ENCODE data around the gene UHRF2.

DNA sequence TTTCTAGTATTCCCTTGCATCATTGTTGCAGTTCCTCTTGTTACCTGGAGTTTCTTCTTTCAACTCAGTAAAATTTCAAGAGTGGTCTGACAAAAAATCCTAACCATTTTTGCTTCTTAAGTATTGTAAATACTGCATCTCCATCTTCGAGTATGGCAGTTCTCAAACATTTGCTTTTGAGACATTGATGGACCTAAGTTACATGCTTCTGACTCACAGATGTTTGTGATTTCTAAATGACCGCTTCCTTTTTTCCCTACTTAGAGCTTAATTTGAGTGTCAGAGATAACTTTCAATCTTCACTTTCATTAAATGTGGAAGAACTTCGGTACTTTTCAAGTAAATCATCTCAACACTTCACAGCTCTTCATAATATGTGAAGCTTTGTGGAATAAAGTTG, 4.2 kb downstream of the UHRF2 start:
- TF ChIP-seq FOXJ3 (CRISPR knock-in tag; IDR thresholded peaks at IDR 0.05; ENCODE audit: borderline replicate concordance) (no peak), JAZF1 (CRISPR knock-in tag; IDR thresholded peaks at IDR 0.05) (no peak), JUN (CRISPR knock-in tag; IDR thresholded peaks at IDR 0.05) (no peak), RELA (CRISPR knock-in tag; IDR thresholded peaks at IDR 0.05; ENCODE audit: borderline replicate concordance) (no peak), SMAD4 (CRISPR knock-in tag; IDR thresholded peaks at IDR 0.05) (no peak), TP53 (CRISPR knock-in tag; IDR thresholded peaks at IDR 0.05) (no peak), KAT7 (CRISPR knock-in tag; IDR thresholded peaks at IDR 0.05; ENCODE audit: borderline replicate concordance) (no peak), ZNF232 (CRISPR knock-in tag; IDR thresholded peaks at IDR 0.05) (no peak), SP1 (CRISPR knock-in tag; conservative IDR thresholded peaks at IDR 0.05) (no peak)
- TF ChIP-seq, protein P1, sequence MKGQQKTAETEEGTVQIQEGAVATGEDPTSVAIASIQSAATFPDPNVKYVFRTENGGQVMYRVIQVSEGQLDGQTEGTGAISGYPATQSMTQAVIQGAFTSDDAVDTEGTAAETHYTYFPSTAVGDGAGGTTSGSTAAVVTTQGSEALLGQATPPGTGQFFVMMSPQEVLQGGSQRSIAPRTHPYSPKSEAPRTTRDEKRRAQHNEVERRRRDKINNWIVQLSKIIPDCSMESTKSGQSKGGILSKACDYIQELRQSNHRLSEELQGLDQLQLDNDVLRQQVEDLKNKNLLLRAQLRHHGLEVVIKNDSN (CRISPR knock-in tag; IDR thresholded peaks at IDR 0.05), result no peak
- TF ChIP-seq, protein P2, sequence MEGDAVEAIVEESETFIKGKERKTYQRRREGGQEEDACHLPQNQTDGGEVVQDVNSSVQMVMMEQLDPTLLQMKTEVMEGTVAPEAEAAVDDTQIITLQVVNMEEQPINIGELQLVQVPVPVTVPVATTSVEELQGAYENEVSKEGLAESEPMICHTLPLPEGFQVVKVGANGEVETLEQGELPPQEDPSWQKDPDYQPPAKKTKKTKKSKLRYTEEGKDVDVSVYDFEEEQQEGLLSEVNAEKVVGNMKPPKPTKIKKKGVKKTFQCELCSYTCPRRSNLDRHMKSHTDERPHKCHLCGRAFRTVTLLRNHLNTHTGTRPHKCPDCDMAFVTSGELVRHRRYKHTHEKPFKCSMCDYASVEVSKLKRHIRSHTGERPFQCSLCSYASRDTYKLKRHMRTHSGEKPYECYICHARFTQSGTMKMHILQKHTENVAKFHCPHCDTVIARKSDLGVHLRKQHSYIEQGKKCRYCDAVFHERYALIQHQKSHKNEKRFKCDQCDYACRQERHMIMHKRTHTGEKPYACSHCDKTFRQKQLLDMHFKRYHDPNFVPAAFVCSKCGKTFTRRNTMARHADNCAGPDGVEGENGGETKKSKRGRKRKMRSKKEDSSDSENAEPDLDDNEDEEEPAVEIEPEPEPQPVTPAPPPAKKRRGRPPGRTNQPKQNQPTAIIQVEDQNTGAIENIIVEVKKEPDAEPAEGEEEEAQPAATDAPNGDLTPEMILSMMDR (IDR thresholded peaks at IDR 0.05), result no peak
